ENCODE measurements around the gene GAP43.

- TF ChIP-seq EP300 (IDR thresholded peaks at IDR 0.05) (no peak), CTCF (IDR thresholded peaks at IDR 0.05) (no peak), POLR2A (IDR thresholded peaks at IDR 0.05) (no peak)
These were observed 90.0 kb downstream of the GAP43 start for GRCh38 chr3:115713284-115713683.
